Hepatic stellate cell (primary cell): ENCODE measurements around the gene TRPV5.

Source experiments
- DNase-seq: peaks from one replicate; pipeline ENCODE4 v3.0.0; 2011; ENCODE audit warnings: low spot score

Gene TRPV5

GRCh38 chr7:142885311-142886230 is 48.0 kb downstream of the TRPV5 start, which contains the start of gene TRPV6:
Gene TRPV6 (minus strand): TSS chr7:142885745.
- no peak for DNase-seq

DNA sequence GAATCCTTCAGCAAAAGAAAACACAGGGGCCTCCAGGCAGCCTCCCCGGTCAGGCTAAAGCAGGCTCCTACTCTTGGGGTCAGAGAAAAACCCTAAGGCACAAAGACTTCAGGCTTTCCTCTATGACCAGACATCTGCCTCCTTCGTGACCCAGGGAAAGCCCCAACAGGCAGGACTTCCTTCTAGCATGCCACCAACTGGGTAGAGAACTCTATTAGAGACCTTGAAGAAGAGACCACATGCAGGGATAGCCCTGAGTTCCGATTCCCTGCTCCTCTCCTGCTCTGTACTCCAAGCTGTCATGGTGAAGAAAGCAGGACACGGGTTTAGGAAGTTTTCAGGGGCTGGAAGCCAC is 49.3 kb downstream of the TRPV5 start:
- DNase-seq: no peak

GRCh38 chr7:142883571-142884285 is 49.8 kb downstream of the TRPV5 start:
- no peak for DNase-seq

DNA sequence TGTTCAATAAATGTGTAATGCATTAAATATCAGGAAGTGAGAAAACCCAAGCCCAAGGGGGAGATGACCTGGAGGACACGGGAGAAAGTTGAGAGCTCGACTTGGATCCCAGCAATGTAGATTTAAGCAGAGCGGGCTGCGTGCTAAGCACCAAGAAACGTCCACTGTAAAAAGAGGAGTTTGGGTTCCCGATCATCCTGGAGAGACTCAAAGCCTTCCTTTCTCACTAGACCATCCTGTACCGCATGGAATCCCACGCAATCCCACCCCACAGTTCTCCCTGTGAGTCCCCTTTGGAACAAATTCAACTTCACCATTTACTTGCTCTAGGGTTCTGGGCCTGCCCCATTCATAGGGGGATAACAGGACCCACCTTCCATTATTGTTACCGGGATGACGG is 50.4 kb downstream of the TRPV5 start:
- DNase-seq: no peak

DNA sequence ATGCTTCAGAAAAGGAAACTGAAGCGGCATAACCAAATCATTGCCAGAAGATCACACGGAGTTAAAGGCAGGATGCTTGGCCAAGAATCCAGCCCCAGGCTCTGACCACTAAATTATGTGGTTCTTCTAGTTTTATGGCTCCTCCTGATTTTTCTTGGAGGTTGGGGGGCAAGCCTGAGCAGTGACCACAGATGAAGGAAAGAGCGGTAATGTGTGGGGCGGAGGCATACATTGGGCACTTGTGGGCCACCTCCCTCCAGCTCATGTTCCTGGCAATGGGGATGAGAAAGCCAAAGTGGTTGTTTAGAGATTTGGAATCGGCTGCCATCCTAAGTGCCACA is 51.2 kb downstream of the TRPV5 start:
- no peak for DNase-seq

DNA sequence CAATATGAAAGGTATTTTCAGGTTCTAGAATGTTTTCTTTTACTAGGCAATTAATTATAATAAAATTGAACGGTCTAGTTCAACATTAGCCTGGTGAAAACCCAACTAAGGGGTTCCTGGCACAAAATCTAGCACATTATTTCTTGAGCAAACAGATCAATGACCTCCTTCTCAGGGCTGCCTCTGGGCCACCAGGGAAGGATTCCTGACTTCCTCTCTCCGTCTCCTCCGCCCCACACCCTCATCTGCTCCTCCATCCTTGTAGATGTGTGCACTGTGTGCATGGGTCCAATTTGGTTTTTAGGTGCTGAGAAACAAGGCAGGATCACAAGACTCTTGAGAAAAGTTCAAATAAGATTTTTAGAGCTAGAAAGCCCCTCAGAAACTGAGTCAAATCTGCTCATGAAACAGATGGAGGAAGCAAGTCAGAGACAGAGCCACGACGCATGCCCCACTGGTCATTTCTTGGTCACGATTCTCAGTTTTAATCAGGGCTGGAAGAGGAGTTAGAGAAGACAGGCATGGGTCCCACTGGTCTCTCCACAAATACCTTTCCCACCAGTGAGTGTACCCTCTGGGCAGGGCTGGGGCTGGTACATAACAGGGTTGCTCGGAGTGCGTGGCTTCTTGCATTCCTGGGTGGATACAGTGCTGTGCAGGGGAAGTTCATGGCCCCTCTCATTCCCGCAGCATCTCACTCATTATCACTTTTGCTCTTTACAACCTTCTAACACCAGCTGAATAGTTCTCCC is 51.8 kb downstream of the TRPV5 start:
- DNase-seq: no peak

GRCh38 chr7:142880876-142881505 is 52.6 kb downstream of the TRPV5 start:
- DNase-seq: no peak

GRCh38 chr7:142879060-142879459 is 54.5 kb downstream of the TRPV5 start:
- no peak for DNase-seq

DNA sequence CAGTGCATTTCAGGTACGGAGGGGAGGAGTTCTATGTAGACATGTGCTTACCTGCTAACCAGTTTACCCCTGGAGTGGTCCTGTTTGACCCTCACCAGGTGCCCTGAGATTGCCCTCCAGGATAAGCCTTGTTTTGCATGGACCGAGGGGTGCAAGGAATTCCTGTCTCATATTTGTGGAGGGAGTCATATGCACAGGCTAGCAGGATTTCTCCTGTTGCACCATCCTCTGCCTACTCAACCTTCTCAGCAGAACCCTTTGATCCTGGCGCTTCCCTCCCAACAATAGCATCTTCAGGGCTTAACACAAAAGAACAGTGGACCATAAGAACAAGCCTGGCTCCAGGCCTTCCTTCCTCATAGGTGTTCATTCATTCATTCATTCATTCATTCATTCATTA is 55.2 kb downstream of the TRPV5 start:
- DNase-seq: no peak

- no peak for DNase-seq
Measured at GRCh38 chr7:142876991-142877910, 56.3 kb downstream of the TRPV5 start.

DNA sequence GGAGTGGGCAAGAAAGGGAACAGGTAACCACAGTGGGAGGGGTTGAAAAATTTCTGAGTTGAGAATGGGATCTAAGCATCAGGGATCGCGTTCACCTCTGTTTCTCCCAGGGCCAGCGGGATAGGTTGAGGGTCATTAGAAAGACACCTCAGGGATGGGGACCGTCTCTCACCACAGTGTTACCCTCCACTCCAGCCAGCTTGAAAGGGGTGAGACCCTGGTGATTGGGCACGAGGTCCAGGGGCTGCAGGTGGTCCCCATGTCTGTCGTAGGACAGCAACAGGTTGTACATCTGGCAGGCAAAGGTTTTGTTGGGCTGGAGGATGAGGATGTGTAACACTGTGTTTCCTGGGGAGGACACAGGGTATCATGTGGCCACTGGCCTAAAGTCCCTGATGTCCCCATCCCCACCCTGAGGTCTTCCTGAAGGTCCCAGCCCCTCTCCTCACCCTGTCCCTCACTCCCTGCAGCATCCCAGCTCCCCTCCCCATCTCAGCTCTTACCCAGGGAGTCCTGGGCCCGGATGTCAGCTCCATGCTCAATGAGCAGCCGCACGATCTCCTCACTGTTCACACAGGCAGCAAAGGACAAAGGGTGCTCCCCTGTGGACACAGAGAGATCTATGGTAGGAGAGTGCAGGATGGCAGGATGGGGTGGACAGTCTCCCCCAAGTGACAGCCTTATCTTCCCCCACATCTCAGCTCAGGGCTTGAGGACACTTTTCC is 57.1 kb downstream of the TRPV5 start:
- DNase-seq: no peak

DNA sequence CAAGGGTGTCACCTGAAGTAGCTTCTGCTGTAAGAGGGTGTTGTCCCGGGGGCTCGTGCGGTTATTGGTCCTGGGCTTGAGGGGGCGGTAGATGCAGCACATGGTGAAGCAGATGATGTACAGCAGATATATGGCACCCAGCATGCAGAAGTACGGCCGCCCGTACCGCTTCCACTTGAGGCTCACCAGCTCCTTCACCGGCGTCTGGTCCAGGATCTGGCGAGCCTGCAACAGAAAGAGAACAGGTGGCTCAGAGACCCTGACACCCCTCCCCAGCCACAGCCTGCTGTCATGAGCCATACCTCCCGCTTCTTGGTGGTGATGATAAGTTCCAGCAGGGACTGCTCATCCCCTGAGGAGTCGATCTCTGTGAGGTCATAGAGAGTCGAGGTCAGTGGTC is 58.1 kb downstream of the TRPV5 start:
- DNase-seq: no peak

DNA sequence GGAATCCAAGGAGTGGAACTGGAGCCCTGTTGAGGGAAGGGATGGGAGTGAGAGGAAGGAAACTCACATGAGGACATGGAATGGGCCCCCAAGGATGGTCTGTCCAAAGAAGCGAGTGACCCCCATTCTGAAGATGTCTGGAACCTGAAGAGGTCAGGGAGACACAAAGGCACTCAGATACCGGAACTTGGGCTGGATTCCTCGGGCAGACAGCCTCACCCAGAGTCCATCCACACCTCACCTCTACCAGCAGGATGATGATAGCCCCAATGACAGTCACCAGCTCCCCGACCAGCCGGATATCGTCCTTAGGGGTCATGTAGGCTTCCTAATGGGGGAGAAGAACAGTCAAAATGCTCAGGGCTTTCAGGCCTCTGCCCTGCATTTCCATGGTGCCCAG is 58.7 kb downstream of the TRPV5 start:
- DNase-seq: no peak

DNA sequence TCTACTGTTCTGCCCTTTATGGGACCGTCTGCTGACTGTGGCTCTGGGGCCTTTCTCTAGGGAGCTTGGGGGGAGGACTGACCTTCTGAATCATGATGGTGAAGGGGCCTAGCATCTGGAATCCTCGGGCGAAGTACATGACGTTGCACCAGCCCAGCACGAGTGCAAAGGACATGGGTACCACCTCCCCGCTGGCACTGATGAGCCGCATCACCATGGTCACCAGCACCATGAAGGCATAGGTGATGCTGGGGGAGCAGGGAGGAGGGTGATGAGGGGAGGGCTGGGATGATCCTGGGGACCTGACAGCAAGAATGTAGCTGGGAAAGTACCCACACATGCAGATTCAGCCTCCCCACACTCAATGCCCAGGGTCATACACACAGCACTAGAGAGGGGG is 59.1 kb downstream of the TRPV5 start:
- no peak for DNase-seq

DNA sequence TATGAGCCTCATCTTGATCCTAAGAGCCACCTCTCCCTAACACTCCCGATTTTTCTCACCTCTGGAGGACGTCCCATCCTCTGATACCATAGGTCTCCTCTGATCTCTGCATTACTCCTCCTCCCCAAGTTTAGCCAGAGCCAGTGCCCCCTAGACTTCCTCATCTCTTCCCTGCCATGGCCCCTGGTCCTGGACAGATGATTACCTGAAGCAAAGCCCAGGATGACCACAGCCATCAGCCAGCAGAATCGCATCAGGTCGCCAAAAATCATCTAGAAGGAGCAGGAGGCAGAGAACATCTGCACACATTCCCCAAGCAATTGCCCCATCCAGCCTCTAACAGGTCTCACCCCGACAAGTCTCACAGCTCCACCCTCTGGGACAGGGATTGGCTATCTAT is 59.7 kb downstream of the TRPV5 start:
- DNase-seq: no peak

- DNase-seq: peak; percentile 32
Measured at GRCh38 chr7:142873281-142873784, 60.2 kb downstream of the TRPV5 start.

DNA sequence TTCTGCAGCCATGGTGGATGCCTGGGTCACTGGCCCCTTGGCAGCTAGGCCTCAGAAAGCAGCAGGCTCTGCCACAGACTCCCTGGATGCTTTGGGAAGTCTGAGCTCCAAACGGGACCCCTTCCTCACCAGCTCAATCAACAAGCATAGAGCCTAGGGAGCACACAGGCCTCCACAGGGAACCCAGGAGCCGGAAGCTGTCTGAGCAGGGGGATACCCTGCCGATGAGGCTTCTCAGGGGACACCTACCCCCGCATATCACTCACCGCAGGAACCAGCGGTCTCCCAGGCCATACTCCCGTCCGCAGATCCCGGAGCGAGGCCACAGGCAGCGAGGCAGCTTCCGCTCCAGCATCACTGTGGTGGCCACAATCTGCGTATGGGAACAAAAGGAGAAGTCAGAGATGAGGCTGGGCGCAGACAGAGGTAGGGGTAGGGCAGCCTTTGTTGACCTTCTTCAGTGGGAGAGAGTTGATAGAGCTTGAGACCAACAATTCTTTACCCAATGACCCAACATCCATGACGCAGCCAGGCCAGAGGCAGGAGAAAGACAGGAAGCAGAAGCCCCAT is 61.4 kb downstream of the TRPV5 start:
- no peak for DNase-seq

GRCh38 chr7:142871260-142872105 is 62.1 kb downstream of the TRPV5 start:
- no peak for DNase-seq
